ENCODE measurements around the gene LSM14B.

GRCh38 chr20:62174021-62174804 is 51.9 kb downstream of the LSM14B start:
- TF ChIP-seq, protein P1, sequence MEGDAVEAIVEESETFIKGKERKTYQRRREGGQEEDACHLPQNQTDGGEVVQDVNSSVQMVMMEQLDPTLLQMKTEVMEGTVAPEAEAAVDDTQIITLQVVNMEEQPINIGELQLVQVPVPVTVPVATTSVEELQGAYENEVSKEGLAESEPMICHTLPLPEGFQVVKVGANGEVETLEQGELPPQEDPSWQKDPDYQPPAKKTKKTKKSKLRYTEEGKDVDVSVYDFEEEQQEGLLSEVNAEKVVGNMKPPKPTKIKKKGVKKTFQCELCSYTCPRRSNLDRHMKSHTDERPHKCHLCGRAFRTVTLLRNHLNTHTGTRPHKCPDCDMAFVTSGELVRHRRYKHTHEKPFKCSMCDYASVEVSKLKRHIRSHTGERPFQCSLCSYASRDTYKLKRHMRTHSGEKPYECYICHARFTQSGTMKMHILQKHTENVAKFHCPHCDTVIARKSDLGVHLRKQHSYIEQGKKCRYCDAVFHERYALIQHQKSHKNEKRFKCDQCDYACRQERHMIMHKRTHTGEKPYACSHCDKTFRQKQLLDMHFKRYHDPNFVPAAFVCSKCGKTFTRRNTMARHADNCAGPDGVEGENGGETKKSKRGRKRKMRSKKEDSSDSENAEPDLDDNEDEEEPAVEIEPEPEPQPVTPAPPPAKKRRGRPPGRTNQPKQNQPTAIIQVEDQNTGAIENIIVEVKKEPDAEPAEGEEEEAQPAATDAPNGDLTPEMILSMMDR (conservative IDR thresholded peaks at IDR 0.05): no peak
- no peak for TF ChIP-seq ZFX (IDR thresholded peaks at IDR 0.05)
